Chondrocyte (in vitro differentiated cells): ENCODE data around the gene SYT13. TPM values are rescaled to one million over a fixed set of nuclear protein-coding genes. Genes with fewer than 3 reads are reported as not detected.

Experiments used
- DNase-seq: peaks from one replicate; pipeline ENCODE4 v3.0.0; 2021; ENCODE audit warnings: mixed read lengths, low spot score
- H3K27ac Mint-ChIP-seq: one replicate; pipeline ENCODE4 v1.8.0; 2021; ENCODE audit warnings: mild to moderate bottlenecking, moderate library complexity, mixed read lengths; ENCODE audit not compliant: unreplicated experiment
- H3K27me3 Mint-ChIP-seq: 2 replicates; pipeline ENCODE4 v1.8.0; 2021; ENCODE audit warnings: low read depth, mixed read lengths
- H3K36me3 Mint-ChIP-seq: 2 replicates; pipeline ENCODE4 v1.8.0; 2021; ENCODE audit warnings: low read depth, mixed read lengths
- H3K4me1 Mint-ChIP-seq: 2 replicates; pipeline ENCODE4 v1.8.0; 2021; ENCODE audit warnings: low read depth, mild to moderate bottlenecking, mixed read lengths
- H3K4me3 Mint-ChIP-seq: one replicate; pipeline ENCODE4 v1.8.0; 2021; ENCODE audit warnings: mild to moderate bottlenecking, moderate library complexity, mixed read lengths; ENCODE audit not compliant: unreplicated experiment
- H3K9me3 Mint-ChIP-seq: 2 replicates; pipeline ENCODE4 v1.8.0; 2021; ENCODE audit warnings: low read depth, mixed read lengths
- total RNA-seq: library from RNA; stranded (reverse); gene quantifications from 3 replicates; pipeline ENCODE4 v1.2.1, GENCODE V29; 2021
- TF ChIP-seq, protein P1 (sequence below): fragments of 200-600 bp; sonication (generic); IDR thresholded peaks from 2 replicates; pipeline ENCODE4 v1.5.0; 2021; ENCODE audit warnings: antibody characterized with exemption, mild to moderate bottlenecking, moderate library complexity

Gene SYT13
- total RNA-seq, 1 donor from 2014 or later, result 2.8 TPM

DNA sequence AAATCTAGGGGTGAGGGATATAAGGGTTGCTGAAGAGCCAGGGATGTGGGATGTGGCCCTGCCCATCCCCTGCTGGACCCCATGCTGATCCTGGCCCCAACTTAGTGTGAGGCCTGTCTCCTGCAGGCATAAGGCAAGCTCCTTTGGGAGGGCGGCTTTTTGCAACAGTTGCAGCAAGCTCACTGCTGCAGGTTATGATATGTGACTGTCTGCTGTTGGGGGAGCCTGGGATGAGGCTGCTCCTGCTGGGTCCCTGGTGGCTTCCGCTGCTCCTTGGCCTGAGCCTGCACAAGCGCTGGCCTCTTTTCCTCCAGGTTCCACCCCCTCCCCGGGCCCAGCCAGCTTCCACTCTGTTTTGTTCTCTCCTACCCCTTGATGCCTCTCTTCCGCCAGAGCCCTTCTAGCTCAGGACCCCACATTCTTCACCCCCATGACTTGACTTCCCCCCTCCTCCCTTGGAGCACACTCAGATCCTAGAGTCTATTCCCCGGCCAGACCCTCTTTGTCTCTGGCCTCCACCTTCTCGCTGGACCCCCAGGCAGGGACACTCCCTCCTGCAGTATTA lies 35.0 kb upstream of the SYT13 start:
- H3K27me3 Mint-ChIP-seq, result peaks cover 42% of the 10 kb centered on the region
- no peak for DNase-seq
- H3K4me1 Mint-ChIP-seq, result no peaks in the 10 kb centered on the region
- TF ChIP-seq, protein P1, sequence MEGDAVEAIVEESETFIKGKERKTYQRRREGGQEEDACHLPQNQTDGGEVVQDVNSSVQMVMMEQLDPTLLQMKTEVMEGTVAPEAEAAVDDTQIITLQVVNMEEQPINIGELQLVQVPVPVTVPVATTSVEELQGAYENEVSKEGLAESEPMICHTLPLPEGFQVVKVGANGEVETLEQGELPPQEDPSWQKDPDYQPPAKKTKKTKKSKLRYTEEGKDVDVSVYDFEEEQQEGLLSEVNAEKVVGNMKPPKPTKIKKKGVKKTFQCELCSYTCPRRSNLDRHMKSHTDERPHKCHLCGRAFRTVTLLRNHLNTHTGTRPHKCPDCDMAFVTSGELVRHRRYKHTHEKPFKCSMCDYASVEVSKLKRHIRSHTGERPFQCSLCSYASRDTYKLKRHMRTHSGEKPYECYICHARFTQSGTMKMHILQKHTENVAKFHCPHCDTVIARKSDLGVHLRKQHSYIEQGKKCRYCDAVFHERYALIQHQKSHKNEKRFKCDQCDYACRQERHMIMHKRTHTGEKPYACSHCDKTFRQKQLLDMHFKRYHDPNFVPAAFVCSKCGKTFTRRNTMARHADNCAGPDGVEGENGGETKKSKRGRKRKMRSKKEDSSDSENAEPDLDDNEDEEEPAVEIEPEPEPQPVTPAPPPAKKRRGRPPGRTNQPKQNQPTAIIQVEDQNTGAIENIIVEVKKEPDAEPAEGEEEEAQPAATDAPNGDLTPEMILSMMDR, result no peak
- no peaks in the 10 kb centered on the region for H3K9me3 Mint-ChIP-seq
- H3K36me3 Mint-ChIP-seq, result peaks cover 2% of the 10 kb centered on the region
- H3K4me3 Mint-ChIP-seq, result no peak overlapping the region
- no peak overlapping the region for H3K27ac Mint-ChIP-seq

DNA sequence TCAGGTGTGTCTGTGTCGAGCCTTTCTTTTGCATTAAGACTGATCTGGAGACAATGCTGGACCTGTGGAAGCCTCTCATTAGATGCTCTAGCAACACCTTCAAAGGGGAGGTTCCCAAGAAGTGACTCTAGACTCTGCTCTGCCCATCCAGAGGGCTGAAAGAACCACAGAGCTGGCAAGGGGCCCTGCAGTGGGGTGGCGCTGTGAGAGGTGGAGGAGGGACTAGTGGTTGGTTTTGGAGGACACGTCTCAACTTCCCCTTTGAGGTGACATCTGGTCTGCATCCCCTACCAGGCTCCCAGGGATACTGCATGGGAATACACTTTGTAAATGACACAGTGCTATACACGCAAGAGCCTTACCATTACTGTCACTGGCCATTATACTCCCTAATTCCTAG lies 34.2 kb upstream of the SYT13 start:
- H3K4me3 Mint-ChIP-seq, result no peak overlapping the region
- H3K27me3 Mint-ChIP-seq, result peaks cover 42% of the 10 kb centered on the region
- no peaks in the 10 kb centered on the region for H3K4me1 Mint-ChIP-seq
- no peak for DNase-seq
- no peaks in the 10 kb centered on the region for H3K9me3 Mint-ChIP-seq
- TF ChIP-seq, protein P1, result no peak
- H3K27ac Mint-ChIP-seq, result no peak overlapping the region
- H3K36me3 Mint-ChIP-seq, result peaks cover under 1% of the 10 kb centered on the region

DNA sequence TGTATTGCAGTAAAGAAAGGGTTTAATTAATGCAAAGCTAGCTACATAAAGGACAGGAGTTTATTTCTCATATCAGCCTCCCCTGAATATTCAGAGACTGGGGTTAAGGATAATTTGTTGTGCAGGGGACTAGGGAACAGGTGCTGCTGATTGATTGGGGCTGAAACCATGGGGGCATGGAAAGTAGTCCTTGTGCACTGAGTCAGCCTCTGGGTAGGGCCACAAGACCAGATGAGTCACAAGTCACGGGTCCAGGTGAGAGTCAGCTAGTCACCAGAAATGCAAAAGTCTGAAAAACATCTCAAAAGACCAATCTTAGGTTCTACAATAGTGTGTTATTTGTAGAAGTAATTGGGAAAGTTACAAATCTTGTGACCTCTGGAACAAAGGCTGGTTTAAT lies 32.9 kb upstream of the SYT13 start:
- DNase-seq, result no peak
- Mint-ChIP-seq H3K36me3 (no peaks in the 10 kb centered on the region), H3K9me3 (no peaks in the 10 kb centered on the region), H3K4me3 (no peak overlapping the region), H3K27ac (no peak overlapping the region), H3K27me3 (peaks cover 54% of the 10 kb centered on the region), H3K4me1 (no peaks in the 10 kb centered on the region)
- TF ChIP-seq, protein P1, result no peak

DNA sequence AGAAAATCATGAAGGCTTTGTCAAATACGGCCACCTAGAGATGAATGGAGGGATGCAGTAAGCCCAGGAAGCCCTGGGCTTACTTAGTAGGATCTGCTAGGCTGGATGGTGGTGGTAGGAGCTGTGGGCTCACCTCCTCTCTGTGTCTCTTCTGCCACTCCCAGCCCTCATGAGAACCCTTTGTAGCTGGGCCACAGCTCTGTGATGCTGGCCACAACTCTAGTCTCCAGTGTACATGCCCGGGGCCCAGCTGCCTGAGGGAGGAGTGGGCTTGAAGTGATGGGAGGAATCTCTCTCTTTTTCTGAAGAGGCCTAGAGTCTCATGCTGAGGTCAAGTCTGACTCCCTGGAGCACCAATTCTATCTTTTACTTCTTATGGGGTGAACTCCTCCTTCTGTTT lies 32.4 kb upstream of the SYT13 start:
- no peak overlapping the region for H3K4me3 Mint-ChIP-seq
- no peaks in the 10 kb centered on the region for H3K4me1 Mint-ChIP-seq
- TF ChIP-seq, protein P1, result no peak
- no peaks in the 10 kb centered on the region for H3K9me3 Mint-ChIP-seq
- H3K27ac Mint-ChIP-seq, result no peak overlapping the region
- peaks cover 58% of the 10 kb centered on the region for H3K27me3 Mint-ChIP-seq
- H3K36me3 Mint-ChIP-seq, result no peaks in the 10 kb centered on the region
- no peak for DNase-seq

DNA sequence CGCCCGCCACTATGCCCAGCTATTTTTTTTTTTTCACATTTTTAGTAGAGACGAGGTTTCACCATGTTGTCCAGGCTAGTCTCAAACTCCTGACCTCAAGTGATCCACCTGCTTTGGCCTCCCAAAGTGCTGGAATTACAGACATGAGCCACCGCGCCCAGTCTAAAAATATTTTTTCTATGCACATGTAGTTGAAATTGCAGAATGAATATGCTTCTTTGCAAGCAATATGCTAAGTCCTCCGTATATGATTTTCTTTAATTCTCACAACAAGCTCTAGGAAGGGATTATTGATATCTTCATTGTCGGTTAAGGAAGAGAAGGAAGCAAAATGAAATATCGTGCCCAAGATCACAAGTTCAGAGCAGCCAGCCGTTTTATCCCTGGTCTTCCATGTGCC lies 30.1 kb upstream of the SYT13 start:
- H3K4me3 Mint-ChIP-seq, result no peak overlapping the region
- H3K27me3 Mint-ChIP-seq, result peaks cover 51% of the 10 kb centered on the region
- TF ChIP-seq, protein P1, result no peak
- DNase-seq, result no peak
- no peaks in the 10 kb centered on the region for H3K9me3 Mint-ChIP-seq
- no peak overlapping the region for H3K27ac Mint-ChIP-seq
- no peaks in the 10 kb centered on the region for H3K36me3 Mint-ChIP-seq
- H3K4me1 Mint-ChIP-seq, result peaks cover 5% of the 10 kb centered on the region
